ENCODE data around the gene VSTM2L. TPM values are rescaled to one million over a fixed set of nuclear protein-coding genes. Genes with fewer than 3 reads are reported as not detected.

Gene VSTM2L
- total and polyA plus RNA-seq, 9 of the 15 experiments (the other 6 are each of a cell fraction or from before 2014, with no cell fraction given) = not detected

DNA sequence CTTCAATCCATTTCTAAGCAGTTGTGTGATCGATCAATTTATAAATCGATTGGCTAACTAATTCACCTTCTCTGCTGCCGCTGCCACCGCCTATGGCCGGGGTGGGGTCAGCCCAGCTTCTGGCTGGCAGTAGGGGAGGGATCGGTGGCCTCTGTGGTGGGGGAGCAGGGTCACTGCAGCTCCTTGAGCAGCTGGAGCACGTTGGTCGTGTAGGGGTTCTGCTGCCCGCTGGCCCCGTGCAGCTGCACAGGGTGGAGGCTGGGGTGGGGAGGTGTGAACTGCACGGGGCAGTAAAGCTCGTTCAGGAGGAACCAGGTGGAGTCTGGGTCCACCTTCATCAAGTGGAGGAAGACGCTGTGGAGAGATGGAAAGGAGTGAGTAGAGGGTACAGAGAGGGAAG is 80.4 kb downstream of the VSTM2L start:
- H2AFZ ChIP-seq (ENCODE audit: low read depth, low read length) = no peak overlapping the region
- H3K9ac ChIP-seq (ENCODE audit: insufficient read depth in 1 of 2, low read depth in 2 of 2, low read length in 2 of 2) = no peak overlapping the region; a peak in 1 of 4 replicates
- peaks cover 54% of the 10 kb centered on the region; the same call in 1 of the 3 replicates for H3K36me3 ChIP-seq (ENCODE audit: control insufficient read depth, insufficient read depth, low read length)
- intact Hi-C loops (cut with micrococcal nuclease) (no loop called here), in situ Hi-C loops (cut with MboI) (no loop called here)
- no peak overlapping the region for H3K4me2 ChIP-seq (ENCODE audit: insufficient read depth, low read length)
- no peak for ATAC-seq
- ChIA-PET POLR2A (interaction anchor here (0.9 to 3.4 kb wide), 2 partner anchors 10 to 11 kb away, joined by 3 to 11 read pairs; no protein-coding TSS in a partner anchor), CTCF (ENCODE audit: low intra/inter-chr PET ratio) (no interaction called here)
- H3K27me3 ChIP-seq (ENCODE audit: control insufficient read depth in 2 of 2, insufficient read depth in 2 of 2, low read length in 2 of 2) = no peaks in the 10 kb centered on the region
- FAIRE-seq = no peak
- no TSS peak for BruUV-seq (replicated peaks)
- H3K4me3 ChIP-seq = no peak overlapping the region
- TF ChIP-seq SMARCB1 (IDR thresholded peaks at IDR 0.05; ENCODE audit: insufficient read length, low read depth) = no peak
- TF ChIP-seq POLR2G (IDR thresholded peaks at IDR 0.05; ENCODE audit: low read depth, low read length) = 0 out of 2 replicates have a peak, but pooled peaks have one; percentile 30
- no peak for TF ChIP-seq BCL6 (CRISPR knock-in tag; IDR thresholded peaks at IDR 0.05)
- TF ChIP-seq HSF4 (CRISPR knock-in tag; IDR thresholded peaks at IDR 0.05; ENCODE audit: borderline replicate concordance) = no peak
- TF ChIP-seq ZMIZ1 (IDR thresholded peaks at IDR 0.05; ENCODE audit: low read depth in 2 of 2, low read length in 2 of 2) = no peak
- no peak for TF ChIP-seq MEF2D (tag; conservative IDR thresholded peaks at IDR 0.05; ENCODE audit: low read depth)
- no peak for DNase-seq (ENCODE audit: extremely low read depth in 1 of 4, low spot score in 3 of 4)
- H3K4me1 ChIP-seq (replicated peaks in 1 of 2; ENCODE audit: control insufficient read depth in 2 of 2, insufficient read depth in 2 of 2, low read length in 2 of 2) = peaks cover 0 to 4% of the 10 kb centered on the region in 2 experiments; a peak in 2 of 5 replicates
- no peaks in the 10 kb centered on the region for H4K20me1 ChIP-seq (replicated peaks; ENCODE audit: control insufficient read depth, insufficient read depth, low read length)
- H3K9me1 ChIP-seq (ENCODE audit: control insufficient read depth, insufficient read depth, low read length) = no peaks in the 10 kb centered on the region
- no peaks in the 10 kb centered on the region for H3K79me2 ChIP-seq (ENCODE audit: control insufficient read depth, insufficient read depth, low read length)
- H3K9me3 ChIP-seq (replicated peaks; ENCODE audit: control insufficient read depth, insufficient read depth, low read depth, low read length) = no peaks in the 10 kb centered on the region
- no peak overlapping the region for H3K27ac ChIP-seq (ENCODE audit: extremely low read depth, low read depth, low read length)
- WGBS (ENCODE audit: insufficient coverage, low coverage, missing lambda C conversion rate) = 89% methylated on average over 13 of the region's 13 CpGs

Data from K562 (cell line).